ENCODE results near the gene ALDH16A1.
"Not testable (repeated sequence)": the region's sequence is repeated elsewhere in the genome, so short reads cannot be mapped to it uniquely, and the experiment has no call there.

The ALDH16A1 gene

DNA sequence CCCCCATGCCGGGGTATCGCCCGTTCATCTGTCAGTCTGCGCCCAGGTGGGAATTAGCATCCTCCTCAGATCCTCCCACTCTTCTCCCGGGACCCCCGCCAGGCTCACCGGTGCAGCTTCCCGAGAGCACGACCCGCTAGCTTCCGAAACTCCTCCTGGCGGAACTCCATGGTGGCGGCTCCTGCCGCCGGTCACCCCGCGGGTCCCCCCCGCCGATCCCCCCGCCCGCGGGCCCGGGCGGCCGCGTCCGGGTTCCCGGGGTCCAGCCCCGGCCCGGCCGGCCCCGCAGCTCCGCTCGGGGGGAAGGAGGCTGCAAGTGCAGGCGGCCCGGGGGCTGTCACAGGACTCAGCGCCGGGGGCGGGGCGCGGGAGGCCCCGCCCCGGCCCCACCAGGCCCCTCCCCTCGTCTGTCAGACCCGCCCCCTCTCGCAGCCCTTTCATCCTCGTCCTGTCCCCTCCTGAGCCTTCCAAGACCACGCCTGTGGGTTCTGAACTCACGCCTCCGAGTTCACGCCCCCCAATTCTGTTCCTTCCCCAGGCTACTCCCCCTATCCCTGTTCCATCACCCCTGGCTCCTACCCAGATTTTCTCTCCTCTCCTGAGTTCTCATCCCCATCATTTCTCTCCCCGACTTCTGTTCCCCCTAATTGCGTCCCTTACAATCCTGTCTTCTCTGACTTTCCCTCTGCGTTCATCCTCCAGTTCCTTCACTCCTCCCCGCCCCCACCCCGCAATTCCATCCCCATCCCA, 11.6 kb upstream of the ALDH16A1 start, which contains the start of gene SLC17A7:
Gene SLC17A7, minus strand, starts transcription at position 318 of the 750 bp plus-strand sequence. Its CDS starts 148 bp downstream, at position 170.
- TF ChIP-seq, protein P1, sequence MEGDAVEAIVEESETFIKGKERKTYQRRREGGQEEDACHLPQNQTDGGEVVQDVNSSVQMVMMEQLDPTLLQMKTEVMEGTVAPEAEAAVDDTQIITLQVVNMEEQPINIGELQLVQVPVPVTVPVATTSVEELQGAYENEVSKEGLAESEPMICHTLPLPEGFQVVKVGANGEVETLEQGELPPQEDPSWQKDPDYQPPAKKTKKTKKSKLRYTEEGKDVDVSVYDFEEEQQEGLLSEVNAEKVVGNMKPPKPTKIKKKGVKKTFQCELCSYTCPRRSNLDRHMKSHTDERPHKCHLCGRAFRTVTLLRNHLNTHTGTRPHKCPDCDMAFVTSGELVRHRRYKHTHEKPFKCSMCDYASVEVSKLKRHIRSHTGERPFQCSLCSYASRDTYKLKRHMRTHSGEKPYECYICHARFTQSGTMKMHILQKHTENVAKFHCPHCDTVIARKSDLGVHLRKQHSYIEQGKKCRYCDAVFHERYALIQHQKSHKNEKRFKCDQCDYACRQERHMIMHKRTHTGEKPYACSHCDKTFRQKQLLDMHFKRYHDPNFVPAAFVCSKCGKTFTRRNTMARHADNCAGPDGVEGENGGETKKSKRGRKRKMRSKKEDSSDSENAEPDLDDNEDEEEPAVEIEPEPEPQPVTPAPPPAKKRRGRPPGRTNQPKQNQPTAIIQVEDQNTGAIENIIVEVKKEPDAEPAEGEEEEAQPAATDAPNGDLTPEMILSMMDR (IDR thresholded peaks at IDR 0.05; ENCODE audit: low read depth, low read length, missing control alignments) = no peak
- no peak within 1 kb of the TSS; the same call in 1 of the 2 replicates for H3K4me3 ChIP-seq (ENCODE audit: low read depth, low read length)
- DNase-seq (ENCODE audit: low read depth) = no peak

DNA sequence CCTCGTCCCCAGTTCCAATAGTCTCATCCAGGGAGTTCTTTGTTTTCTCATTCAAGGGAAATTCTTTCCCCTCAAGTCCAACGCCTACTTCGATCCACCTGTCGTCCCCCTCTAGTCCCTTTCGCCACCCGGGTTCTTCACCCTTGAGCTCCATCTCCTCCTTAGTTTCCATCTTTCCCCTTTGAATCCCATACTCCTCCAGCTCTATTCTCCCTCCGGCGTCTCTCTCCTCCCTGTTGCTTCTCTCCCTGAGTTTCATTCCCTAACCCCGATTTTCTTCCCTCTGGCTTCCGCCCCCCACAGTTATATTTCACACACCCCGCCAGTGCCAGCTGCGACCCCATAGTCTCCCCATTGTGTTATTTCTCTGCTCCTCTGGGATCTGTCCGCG, 11.1 kb upstream of the ALDH16A1 start:
- TF ChIP-seq, protein P1 (IDR thresholded peaks at IDR 0.05; ENCODE audit: low read depth, low read length, missing control alignments) = no peak
- H3K4me3 ChIP-seq (ENCODE audit: low read depth, low read length) = no peak overlapping the region
- no peak for DNase-seq (ENCODE audit: low read depth)

DNA sequence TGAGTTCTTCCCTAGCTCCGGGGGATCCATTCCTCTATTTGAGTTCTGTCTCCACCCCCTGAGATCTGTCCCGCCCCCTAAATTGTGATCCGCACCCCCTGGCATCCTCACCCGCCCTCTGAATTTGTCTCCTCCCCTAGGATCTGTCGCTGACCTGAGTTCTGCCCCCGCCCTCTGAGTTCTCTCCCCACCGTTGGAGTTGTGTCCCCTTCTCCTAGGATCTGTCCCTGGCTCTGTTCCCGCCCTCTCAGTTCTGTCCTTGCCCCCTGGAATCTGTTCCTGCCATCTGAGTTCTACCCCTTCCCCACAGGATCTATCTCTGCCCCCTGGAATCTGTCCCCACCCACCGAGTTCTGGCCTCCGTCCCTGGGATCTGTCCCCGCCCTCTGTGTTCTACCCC, 10.7 kb upstream of the ALDH16A1 start:
- DNase-seq (ENCODE audit: low read depth) = no peak
- TF ChIP-seq, protein P1 (IDR thresholded peaks at IDR 0.05; ENCODE audit: low read depth, low read length, missing control alignments) = no peak

DNA sequence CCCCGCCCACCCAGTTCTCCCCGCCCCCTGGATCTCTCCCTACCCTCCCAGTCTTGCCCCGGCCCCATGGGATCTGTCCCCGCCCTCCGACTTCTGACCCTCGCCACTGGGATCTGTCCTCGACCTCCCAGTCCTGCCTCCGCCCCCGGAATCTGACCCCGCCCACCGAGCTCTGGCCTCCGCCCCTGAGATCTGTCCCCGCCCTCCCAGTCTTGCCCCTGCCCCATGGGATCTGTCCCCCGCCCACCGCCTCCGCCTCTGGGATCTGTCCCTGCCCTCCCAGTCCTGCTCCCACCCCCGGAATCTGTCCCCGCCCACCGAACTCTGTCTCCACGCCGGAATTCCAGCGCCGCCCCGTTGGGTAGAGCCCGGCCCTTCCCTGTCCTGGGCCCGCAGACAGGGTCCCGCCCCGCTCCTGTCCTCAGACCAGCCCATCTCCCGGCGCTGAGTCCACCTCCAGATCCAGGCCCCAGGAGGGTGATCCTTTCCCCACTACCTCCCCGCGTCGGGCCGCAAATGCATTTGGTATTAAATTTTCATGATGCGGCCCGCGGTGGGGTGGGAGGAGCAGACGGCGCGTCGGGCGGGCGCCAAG, 10.2 kb upstream of the ALDH16A1 start:
- TF ChIP-seq, protein P1 (IDR thresholded peaks at IDR 0.05; ENCODE audit: low read depth, low read length, missing control alignments) = no peak
- peak overlapping the region; percentile 62 for H3K4me3 ChIP-seq (ENCODE audit: low read depth, low read length)
- no peak for DNase-seq (ENCODE audit: low read depth)

More for the DNA sequence above, 10.7 kb upstream of the ALDH16A1 start:
- H3K4me3 ChIP-seq (ENCODE audit: low read depth, low read length) = peak overlapping the region; percentile 4; the same call in 1 of the 2 replicates

DNA sequence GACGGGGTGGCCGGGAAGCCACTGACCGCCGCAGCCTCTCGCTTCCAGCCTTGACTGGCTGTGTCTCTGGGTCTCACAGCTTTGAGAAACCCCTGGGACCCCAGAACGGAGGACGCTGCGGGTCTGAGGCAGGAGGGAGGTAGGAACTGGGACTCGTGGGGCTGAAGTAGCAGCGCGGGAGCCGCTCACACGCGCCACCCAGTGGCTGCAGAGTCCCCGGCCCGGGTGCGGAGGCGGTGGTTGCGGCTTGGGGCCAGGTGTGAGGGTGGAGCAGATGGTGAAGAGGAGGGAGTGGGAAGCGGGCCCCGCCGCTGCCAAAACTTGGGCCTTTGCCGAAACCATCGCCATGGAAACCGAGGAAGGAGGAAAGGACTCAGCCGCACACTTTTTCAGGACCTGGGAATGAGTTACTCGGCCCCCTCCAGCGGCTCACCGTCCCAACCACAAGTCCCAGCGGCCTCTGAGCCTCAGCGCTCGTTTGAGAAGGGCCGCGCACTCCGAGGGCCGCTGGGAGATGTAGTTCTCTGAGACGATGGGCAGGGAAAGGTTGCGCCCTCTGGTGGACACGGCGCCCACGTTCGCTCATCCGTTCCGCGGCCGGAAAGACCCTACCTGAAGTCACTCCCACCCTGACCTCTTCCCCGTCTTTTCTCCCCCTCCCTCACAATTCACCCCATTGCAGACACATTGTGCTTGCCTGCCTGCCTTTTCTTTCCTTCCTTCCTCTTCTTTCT, 9.5 kb upstream of the ALDH16A1 start:
- TF ChIP-seq, protein P1 (IDR thresholded peaks at IDR 0.05; ENCODE audit: low read depth, low read length, missing control alignments) = peak; percentile 87
- peak; percentile 84 for DNase-seq (ENCODE audit: low read depth)
- H3K4me3 ChIP-seq (ENCODE audit: low read depth, low read length) = peak overlapping the region; percentile 62

DNA sequence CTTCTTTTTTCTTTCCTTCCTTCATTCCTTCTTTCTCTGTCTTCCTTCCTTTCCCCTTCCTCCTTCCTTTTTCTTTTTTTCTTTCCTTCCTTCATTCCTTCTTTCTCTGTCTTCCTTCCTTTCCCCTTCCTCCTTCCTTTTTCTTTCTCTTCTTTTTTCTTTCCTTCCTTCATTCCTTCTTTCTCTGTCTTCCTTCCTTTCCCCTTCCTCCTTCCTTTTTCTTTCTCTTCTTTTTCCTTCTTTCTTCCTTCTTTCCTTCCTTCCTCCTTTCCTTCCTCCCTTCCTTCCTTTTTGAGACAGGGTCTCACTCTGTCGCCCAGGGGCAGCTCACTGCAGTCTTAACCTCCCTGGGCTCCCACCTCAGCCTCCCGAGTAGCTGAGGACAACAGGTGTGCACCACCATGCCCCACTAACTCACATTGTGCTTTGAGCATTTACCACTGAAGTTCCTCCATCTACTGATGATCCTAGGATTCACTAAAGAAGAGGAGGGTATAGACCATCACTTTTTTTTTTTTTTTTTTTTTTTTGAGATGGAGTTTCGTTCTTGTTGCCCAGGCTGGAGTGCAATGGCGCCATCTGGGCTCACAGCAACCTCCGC, 8.8 kb upstream of the ALDH16A1 start:
- H3K4me3 ChIP-seq (ENCODE audit: low read depth, low read length); DNase-seq (ENCODE audit: low read depth): not testable (repeated sequence)

DNA sequence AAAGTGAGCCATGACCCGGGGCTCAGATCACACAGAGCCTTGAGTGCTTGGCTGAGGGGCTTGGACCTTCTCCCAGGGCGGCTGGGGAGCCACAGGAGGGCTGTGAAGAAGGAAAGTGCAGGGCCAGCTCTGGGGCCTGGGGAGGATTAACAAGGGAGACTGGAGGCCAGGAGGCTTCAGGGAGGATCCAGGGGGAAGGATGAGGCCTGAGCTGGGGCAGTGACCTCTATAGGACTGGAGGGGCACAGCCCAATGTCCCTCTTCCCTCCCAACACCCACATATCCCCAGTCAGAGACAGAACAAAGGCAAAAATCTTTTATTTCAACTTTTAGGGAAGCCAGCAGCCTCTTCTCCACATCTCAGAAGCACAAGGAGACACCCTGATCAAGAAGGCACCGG, 7.0 kb upstream of the ALDH16A1 start:
- DNase-seq (ENCODE audit: low read depth) = no peak
- TF ChIP-seq, protein P1 (IDR thresholded peaks at IDR 0.05; ENCODE audit: low read depth, low read length, missing control alignments) = no peak
- no peak overlapping the region for H3K4me3 ChIP-seq (ENCODE audit: low read depth, low read length)
